ENCODE measurements around the gene IGF1. TPM values are rescaled to one million over a fixed set of nuclear protein-coding genes. Genes with fewer than 3 reads are reported as not detected.
A peak's percentile ranks its signal among the peaks of the same experiment; 100 is the strongest.

The IGF1 gene
- total RNA-seq, 1 donor from 2014 or later: 2.9 TPM

- no peak for FAIRE-seq
Observed at GRCh38 chr12:102433304-102433703, 47.1 kb downstream of the IGF1 start.

DNA sequence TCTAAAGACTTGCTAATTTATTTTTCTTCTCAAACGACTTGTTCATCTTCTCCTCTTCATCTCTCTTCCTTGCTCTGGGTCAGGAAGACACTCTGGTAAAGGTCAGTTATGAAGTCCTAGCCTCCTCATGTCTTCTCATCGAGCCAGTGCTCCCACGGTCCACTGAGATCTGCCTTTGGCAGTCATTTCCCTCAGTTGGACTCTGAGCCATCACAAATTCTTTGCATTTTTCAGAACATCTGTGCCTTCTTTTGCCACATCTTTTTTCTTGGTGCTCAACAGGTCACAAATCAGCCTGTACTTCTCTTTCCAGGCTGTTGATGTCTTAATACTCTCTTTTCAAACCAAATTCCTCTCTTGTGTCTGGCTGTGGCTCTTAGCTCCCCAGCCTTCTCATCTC lies 49.7 kb downstream of the IGF1 start:
- DNase-seq (ENCODE audit: low spot score in 2 of 2): no peak
- no peak for FAIRE-seq

More at GRCh38 chr12:102433304-102433703, 47.1 kb downstream of the IGF1 start:
- DNase-seq (ENCODE audit: low spot score in 2 of 2): no peak

GRCh38 chr12:102429211-102430154 lies 50.9 kb downstream of the IGF1 start:
- no peak for FAIRE-seq
- DNase-seq (ENCODE audit: low spot score in 2 of 2): no peak

GRCh38 chr12:102427543-102427941 lies 52.8 kb downstream of the IGF1 start:
- FAIRE-seq (no peak), DNase-seq (ENCODE audit: low spot score in 2 of 2) (no peak)

- FAIRE-seq (no peak), DNase-seq (ENCODE audit: low spot score in 2 of 2) (no peak)
Observed at GRCh38 chr12:102426599-102427542, 53.5 kb downstream of the IGF1 start.

GRCh38 chr12:102425109-102426039 lies 55.0 kb downstream of the IGF1 start:
- FAIRE-seq (no peak), DNase-seq (ENCODE audit: low spot score in 2 of 2) (no peak)

- FAIRE-seq: no peak
- DNase-seq (ENCODE audit: low spot score in 2 of 2): no peak
Observed at GRCh38 chr12:102423462-102423861, 56.9 kb downstream of the IGF1 start.

DNA sequence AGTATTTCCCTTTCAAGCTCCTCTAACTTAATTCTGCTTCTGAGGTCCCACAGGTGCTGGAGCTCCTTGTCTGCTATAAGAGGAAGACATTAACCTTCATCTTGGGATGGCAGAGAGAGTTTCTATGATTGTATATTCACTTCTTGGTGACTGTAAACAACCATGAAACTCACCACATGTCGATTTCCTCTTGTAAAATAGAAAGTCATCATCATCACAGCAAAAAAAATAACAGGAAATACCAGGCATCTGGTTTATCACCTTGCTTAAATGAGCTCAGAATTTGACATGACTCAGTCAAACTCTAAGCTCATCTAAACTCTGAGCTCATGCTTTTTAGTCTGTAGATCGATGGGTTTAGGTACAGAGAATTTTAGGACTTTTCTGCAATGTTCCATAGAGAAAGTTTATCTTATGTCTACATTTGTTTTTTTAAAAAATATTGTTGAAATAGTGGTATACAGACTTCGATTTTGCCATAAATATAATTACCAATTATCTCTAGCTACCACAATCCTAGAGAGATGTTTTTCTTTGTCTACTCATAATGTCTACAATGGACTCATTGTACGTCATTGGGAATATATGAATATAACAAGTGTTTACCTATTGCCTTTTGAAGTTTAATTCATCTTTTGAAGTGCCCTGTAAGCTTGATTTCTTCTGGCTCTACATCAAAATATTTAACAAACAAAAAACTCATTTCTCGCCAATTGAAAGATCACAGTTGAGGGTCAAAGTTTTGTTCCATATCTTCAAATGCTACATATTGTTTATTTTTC lies 58.4 kb downstream of the IGF1 start:
- no peak for DNase-seq (ENCODE audit: low spot score in 2 of 2)
- FAIRE-seq: no peak

GRCh38 chr12:102419094-102419764 lies 61.1 kb downstream of the IGF1 start:
- no peak for FAIRE-seq

GRCh38 chr12:102417055-102417454 lies 63.3 kb downstream of the IGF1 start:
- FAIRE-seq: no peak
- DNase-seq (ENCODE audit: low spot score in 2 of 2): no peak

More at GRCh38 chr12:102419094-102419764, 61.1 kb downstream of the IGF1 start:
- DNase-seq (ENCODE audit: low spot score in 2 of 2): no peak

- FAIRE-seq (no peak), DNase-seq (ENCODE audit: low spot score in 2 of 2) (no peak)
Observed at GRCh38 chr12:102415515-102415914, 64.8 kb downstream of the IGF1 start.

DNA sequence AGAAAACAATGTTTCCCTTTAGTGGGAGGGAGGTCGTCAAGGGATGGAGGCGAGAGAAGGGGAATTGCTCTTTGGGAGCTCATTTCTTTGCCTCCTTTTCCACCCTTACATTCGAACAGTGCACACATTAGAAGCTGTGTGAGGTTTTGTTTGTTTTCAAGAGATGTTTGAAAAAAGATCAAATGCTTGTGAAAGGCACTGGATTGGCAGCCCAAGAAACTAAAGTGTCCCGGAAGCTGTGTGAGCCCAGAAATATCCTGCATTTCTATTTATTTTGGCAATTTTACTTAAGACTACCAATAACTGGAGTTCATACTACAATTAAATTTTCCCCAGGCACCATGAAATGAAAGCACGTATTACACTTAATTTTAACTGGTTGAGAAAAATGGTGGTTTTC lies 67.0 kb downstream of the IGF1 start:
- FAIRE-seq: no peak
- DNase-seq (ENCODE audit: low spot score in 2 of 2): no peak

- no peak for FAIRE-seq
Observed at GRCh38 chr12:102410511-102410910, 69.9 kb downstream of the IGF1 start.

DNA sequence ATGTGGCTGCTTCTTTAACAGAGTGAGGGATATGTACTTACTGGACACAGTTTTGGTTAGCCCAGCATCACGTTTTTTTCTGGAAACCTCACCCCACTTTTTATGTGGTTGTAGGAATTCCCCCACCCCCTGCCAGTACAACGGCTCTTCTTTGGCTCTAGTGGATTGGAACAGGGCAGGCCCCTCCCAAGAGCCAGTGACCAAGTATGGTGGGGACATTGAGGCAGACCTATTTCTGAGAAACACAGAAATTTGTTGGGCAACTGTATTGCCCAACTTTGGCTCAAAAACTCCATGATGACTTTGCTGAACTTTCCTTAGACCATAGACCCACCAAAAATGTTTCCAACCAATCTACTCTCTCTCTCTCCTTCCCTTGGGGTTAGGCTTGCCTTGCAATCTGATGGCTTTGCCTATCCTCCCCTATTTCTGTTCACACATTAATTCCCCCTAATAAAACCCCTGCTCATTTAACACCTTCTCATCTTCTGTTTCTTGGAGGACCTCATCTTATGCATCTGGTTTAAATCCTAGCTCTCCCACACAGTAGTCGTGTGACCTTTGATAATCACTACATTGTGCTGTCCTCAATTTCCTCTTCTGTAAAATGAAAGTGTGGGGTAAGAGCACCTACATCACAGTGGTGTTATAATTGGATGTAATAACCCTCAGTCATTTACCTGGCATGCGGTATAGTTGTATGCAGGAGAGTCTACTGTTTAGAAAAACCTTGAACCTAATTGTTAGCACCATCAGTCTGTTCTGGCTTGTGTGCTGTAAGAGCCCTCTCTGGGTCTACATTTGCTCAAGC lies 71.7 kb downstream of the IGF1 start:
- no peak for DNase-seq (ENCODE audit: low spot score in 2 of 2)
- no peak for FAIRE-seq

More at GRCh38 chr12:102410511-102410910, 69.9 kb downstream of the IGF1 start:
- DNase-seq (ENCODE audit: low spot score in 2 of 2): no peak

DNA sequence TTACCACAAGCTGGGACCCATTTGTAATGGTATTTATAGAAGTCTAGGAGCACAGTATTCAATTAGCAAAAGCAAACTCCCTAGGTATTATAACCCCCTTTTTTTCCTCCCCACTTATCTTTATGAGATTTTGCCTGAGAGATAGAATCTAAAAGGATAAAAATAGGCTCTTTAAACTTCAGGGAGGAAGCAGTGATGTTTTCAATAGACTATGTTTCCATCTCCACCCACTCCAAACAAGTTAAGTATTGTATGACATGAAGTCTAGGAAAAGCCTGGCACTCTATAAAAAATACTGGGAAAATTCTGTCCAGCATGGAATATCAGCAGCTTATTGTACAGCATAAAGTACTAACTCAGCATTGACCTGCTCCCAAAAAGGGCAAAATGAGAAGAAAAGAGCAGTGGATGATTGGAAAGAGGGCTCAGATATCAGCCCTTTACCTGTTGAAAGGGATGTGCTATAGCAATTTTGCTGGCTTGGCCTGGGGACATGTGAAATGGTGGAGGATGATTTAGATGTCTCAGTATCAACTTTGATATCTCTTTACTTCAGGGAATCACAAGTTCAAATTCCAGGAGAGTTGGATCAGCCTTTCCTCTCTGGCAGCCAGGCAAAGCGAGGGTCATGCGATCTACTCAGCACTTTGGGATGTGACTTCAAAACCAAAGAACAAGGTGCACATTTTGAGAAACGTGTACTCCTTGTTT lies 72.4 kb downstream of the IGF1 start:
- no peak for DNase-seq (ENCODE audit: low spot score in 2 of 2)
- no peak for FAIRE-seq

- peak; percentile 10 for DNase-seq (ENCODE audit: low spot score in 2 of 2)
- FAIRE-seq: no peak
Observed at GRCh38 chr12:102406033-102406584, 74.3 kb downstream of the IGF1 start.

DNA sequence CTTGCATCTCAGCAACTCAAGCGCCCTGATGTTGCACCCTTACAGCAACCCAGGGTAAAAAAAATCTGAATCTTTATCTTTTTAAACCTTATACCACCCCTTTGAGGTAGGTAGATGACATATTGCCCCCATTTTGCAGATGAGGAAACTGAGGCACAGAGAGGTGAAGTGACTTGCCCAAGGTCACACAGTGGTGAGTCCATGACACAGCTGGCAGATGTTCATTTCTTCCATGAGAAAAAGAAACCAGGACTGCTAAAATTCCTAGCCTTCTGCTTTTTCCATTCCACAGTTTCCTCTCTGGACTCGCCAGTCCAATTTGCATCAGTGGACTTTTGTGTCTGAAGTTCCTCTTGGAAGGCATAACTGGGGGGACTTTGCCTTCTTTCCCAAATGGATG lies 79.3 kb downstream of the IGF1 start:
- FAIRE-seq: no peak
- no peak for DNase-seq (ENCODE audit: low spot score in 2 of 2)
